GM19438 (cell line): ENCODE results near the gene IL2RA.

ENCODE experiments used
- ATAC-seq: cut with Tn5 transposase; IDR thresholded peaks from one replicate; pipeline ENCODE4 v1.9.1; 2021; ENCODE audit warnings: low read depth; ENCODE audit not compliant: unreplicated experiment

IL2RA gene

DNA sequence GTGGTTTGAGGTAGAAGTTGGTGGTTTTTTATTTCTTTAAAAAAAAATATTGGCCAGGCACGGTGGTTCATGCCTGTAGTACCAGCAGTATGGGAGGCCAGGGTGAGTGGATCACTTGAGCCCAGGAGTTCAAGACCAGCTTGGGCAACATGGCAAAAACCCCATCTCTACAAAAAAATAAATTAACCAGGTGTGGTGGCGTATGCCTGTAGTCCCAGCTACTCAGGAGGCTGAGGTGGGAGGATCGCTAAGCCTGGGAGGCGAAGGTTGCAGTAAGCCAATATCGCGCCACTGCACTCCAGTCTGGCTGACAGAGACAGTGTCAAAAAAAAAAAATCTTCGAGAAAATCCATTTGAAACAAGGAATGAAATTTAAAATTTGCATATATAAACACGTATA is 1.1 kb downstream of the IL2RA start:
- no peak for ATAC-seq

DNA sequence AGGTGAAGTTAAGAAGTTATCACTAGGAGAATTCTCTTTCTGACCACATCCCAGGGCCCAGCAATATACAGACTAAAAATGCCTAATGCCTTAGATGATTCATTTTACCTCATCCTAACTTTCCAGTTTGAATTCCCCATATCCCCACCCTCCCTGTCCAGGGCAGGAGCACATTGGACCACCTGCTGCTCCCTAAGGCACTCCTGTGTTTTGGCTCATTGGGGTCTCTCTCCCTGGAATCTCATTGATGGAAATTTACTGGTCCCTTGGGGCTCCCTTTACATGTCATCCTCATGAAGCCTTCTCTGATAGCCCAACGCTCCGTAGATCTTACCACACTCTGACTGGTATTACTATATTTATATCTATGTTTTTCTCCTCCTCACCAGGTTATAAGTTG is 2.7 kb downstream of the IL2RA start:
- ATAC-seq, result no peak

DNA sequence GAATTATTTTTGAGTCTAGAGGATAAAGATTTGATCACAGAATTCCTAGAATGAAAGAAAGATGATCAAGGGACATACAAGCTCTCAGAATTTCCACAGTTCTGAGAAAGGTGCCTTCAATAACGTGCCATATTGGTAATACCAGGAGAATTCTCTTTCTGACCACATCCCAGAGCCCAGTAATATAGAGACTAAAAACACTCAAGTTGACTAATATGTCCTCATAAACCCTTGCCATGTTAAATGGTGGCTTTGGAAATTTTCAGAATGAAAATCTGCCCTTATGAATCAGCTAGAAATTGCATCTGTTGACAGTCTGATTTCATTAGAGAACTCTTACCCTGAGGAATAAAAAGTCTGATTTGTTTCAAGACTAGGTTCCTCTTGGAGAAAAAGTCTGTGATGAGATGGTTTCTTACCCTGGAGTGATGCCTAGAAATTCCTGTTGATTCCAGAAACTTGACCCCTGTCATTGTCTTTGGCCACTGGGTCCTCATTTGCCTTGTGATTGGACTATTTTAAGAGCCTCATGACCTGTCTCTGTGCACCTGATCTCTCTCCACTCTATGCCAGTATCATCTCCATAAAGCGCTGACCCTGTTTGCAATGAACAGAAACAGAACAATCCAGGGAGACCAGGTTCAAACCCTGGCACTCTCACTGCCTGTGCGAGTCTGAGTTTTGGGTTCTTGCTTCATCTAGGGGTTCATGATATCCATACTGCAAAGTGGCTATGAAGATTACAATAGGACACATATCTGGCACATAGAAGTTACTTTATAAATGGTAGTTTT is 3.3 kb downstream of the IL2RA start:
- no peak for ATAC-seq

- ATAC-seq, result no peak
Observed at GRCh38 chr10:6056411-6057135, 5.6 kb downstream of the IL2RA start.

GRCh38 chr10:6055929-6056328 is 6.2 kb downstream of the IL2RA start:
- no peak for ATAC-seq

DNA sequence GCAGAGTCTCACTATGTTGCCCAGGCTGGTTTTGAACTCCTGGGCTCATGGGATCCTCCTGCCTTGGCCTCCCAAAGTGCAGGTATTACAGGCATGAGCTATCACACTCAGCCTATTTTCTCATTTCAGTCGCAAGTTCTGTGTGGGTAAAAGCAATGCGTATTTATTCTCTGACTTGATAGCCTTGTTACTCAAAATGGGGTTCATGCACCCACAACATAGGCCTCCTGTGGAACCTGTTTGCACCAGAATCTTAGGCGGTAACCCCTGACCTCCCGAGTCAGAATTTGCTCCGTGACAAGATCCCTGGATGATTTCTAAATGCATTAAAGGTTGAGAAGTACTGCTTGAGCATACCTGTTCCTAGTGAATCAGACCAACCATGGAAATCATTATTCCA is 7.3 kb downstream of the IL2RA start:
- ATAC-seq, result no peak

DNA sequence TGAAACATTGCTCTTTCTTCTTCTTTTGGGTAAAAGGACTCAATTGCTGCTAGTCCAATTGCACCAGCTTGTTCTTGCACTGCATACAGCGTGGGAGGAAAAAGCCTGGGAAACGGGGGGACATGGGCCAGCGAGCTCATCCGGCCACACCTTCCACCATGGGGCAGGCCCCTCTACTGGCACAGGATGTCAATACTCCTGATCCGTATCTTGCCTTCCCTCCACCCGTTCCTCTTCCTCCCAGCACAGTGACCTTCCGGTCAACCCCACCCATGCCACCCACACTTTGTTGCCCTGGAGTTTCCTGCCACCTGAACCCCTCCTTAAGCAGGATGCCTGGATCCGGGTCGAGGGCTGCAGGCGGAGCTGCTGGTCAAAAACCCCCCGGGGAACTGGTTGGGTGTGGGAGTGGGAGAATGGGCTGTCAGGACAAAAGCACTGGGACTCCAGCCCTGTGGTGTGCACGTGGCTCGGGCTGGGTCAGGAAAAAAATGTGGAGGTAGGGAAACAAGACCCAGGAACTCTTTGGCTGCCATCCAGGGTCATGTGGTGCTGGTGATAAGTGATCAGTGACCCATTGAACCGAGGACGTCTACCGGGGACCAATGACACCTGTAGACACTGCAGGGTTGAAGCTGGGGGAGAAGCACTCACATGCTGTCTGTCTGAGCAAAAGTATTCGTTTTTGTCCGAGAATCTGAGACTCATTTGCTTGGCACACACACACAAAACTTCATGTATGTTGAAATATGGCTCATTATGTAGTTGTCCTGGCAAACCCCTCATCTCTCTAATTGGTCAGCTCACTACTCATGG is 8.1 kb downstream of the IL2RA start:
- no peak for ATAC-seq

DNA sequence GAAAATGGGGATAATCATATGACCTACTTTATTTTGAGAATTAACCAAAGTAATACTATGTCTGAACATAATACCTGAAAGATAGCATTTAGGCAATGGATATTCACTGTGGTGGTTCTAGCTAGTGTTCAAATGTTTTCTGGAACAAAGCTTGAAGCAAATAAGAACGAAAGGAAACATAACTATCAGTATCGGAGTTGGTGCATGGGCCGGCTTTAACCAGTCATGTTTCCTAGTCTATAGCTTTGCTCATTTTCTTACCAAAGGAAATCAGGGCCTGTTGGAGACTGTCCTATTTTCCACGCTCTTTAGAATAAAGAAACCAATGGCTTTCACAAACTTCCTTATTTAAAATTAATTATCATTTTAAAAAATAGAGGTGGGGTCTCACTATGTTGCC is 8.9 kb downstream of the IL2RA start:
- no peak for ATAC-seq

GRCh38 chr10:6052247-6053221 is 9.6 kb downstream of the IL2RA start:
- no peak for ATAC-seq

GRCh38 chr10:6050801-6051445 is 11.2 kb downstream of the IL2RA start:
- ATAC-seq, result peak; percentile 78

- ATAC-seq, result no peak
Observed at GRCh38 chr10:6049031-6049400, 13.2 kb downstream of the IL2RA start.

DNA sequence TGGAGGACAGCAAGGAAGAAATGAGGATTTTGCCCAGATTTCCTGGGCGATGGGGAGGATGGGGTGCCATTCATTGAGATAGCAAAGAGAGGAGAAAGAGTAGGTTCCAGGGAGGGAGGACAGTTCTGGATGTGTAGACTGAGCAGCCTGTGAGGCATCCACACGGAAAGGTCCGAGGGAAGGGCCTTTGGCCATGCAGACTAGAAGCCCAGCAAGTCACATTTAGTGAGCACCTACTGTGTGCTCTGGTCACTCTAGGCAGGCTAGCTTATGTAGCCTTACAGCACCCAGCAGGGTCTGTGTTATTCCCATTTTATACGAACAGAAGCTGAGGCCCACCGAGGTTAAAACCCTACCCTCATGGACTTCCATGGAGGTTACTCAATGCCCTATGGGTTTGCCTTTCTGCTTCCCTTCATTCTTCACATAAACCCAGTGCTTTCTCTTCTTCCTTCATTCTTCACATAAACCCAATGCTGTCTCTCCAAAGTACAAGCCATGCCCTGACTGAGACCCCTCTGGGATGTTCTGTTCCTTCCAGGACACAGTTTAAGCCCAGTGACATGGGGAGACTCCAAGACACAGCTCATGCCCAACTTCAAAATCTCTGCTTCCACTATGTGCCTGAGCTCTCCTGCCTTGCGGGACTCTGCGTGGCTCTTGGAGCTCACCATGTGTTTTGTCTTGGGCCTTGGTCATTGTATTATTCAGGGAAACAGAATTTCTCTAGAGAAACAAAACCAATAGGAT is 13.7 kb downstream of the IL2RA start:
- ATAC-seq, result no peak

- ATAC-seq, result no peak
Observed at GRCh38 chr10:6047847-6048246, 14.3 kb downstream of the IL2RA start.

- no peak for ATAC-seq
Observed at GRCh38 chr10:6046773-6047611, 15.2 kb downstream of the IL2RA start.

GRCh38 chr10:6045878-6046772 is 16.0 kb downstream of the IL2RA start:
- ATAC-seq, result no peak

- no peak for ATAC-seq
Observed at GRCh38 chr10:6045314-6045848, 16.8 kb downstream of the IL2RA start.

DNA sequence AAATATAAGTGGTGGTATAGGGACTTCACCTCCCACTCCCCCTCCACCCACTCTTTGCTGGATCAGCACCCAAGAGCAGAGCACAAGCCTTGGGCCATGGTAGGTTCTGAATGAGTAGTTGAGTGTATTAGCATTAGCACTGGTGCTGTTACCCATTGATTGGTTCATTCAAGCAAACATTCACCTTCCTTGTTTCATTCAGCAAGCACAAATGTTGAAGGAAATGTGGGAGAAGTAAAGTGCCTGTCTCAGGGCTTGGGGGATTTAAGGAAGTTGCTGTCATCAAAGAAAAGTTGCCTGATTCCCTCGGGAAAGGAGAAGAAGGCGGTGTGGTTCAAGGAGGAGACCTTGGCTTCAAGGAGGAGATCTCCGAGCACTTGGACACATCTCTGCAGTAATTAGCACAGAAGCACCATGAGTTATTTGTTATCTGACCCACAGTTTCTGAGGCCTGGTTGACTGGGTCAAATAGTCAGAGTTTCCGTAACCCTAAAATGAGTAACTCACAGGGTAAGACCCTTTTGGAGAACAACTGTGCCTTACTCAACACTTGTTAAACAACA is 17.3 kb downstream of the IL2RA start:
- no peak for ATAC-seq
